Lower leg skin (tissue), 4 donors: ENCODE results near the gene GYPC. TPM values are rescaled to one million over a fixed set of nuclear protein-coding genes. Genes with fewer than 3 reads are reported as not detected.
A peak's percentile ranks its signal among the peaks of the same experiment; 100 is the strongest.
"Not testable (repeated sequence)": the region's sequence is repeated elsewhere in the genome, so short reads cannot be mapped to it uniquely, and the experiment has no call there.

Source experiments
- DNase-seq, 2 donors: peaks; one replicate each; pipeline ENCODE4 v3.0.0-alpha.2; 2019; ENCODE audit warnings: low spot score in 2 of 2
- H3K4me3 ChIP-seq: fragments of 200-600 bp; sonication (generic); 2 replicates; pipeline ENCODE4 v1.5.1; 2017; ENCODE audit warnings: mild to moderate bottlenecking, low read depth; ENCODE audit not compliant: poor library complexity, severe bottlenecking
- CTCF ChIP-seq, 3 donors: fragments of 450-650 bp; IDR thresholded peaks; one replicate each; pipeline ENCODE4 v1.5.1; 2016; ENCODE audit warnings: antibody characterized with exemption in 3 of 3, mild to moderate bottlenecking in 3 of 3, moderate library complexity in 2 of 3
- POLR2A ChIP-seq, 2 donors: fragments of 450-650 bp; IDR thresholded peaks; one replicate each; pipeline ENCODE4 v1.6.1; 2016 to 2017; ENCODE audit warnings: antibody characterized with exemption in 2 of 2, mild to moderate bottlenecking in 1 of 2, moderate library complexity in 1 of 2
- WGBS, 2 donors: methylation state at CpG; one replicate each; pipeline ENCODE4 v1.1.5; 2018; 5-methylcytosine and 5-hydroxymethylcytosine counted together
- intact Hi-C: fragments of 100-400 bp; cut with DNase I; formaldehyde crosslinking; loops from one replicate; pipeline ENCODE4 v1.15.0; 2023; ENCODE audit warnings: low total_unique reads
- total RNA-seq, 4 donors: library from RNA; depleted of rRNA; stranded (reverse); fragments of >200 nt; gene quantifications; one replicate each; pipeline ENCODE4 v1.1.0, GENCODE V29; 2016

Gene GYPC
- total RNA-seq, 4 donors from 2014 or later, result 16.9 to 55.6 (median 21.7) TPM

GRCh38 chr2:126707941-126708340 is 52.0 kb downstream of the GYPC start:
- DNase-seq, result peak in 1 of 2 donors; percentile 54
- intact Hi-C loops, result no loop called here
- H3K4me3 ChIP-seq, result no peak overlapping the region
- WGBS, 2 donors, result 70 to 73% methylated on average over 4 of the region's 4 CpGs
- TF ChIP-seq POLR2A (IDR thresholded peaks at IDR 0.05) (no peak), CTCF (IDR thresholded peaks at IDR 0.05) (no peak)

GRCh38 chr2:126714191-126714965 is 58.4 kb downstream of the GYPC start:
- DNase-seq, result peak in 1 of 2 donors; percentile 83
- TF ChIP-seq CTCF (IDR thresholded peaks at IDR 0.05), result no peak
- TF ChIP-seq POLR2A (IDR thresholded peaks at IDR 0.05), result no peak
- WGBS, 2 donors, result 74 to 76% methylated on average over 6 of the region's 6 CpGs
- intact Hi-C loops, result no loop called here
- H3K4me3 ChIP-seq, result no peak overlapping the region

GRCh38 chr2:126715111-126715510 is 59.2 kb downstream of the GYPC start:
- 91% methylated on average over 3 of the region's 3 CpGs for WGBS, 2 donors
- H3K4me3 ChIP-seq, result no peak overlapping the region
- TF ChIP-seq CTCF (IDR thresholded peaks at IDR 0.05) (no peak), POLR2A (IDR thresholded peaks at IDR 0.05) (no peak)
- peak in 1 of 2 donors; percentile 57 for DNase-seq
- intact Hi-C loops, result no loop called here

GRCh38 chr2:126715576-126716406 is 59.8 kb downstream of the GYPC start:
- no peak overlapping the region for H3K4me3 ChIP-seq
- WGBS, 2 donors, result 58 to 64% methylated on average over 5 of the region's 5 CpGs
- intact Hi-C loops, result no loop called here
- TF ChIP-seq POLR2A (IDR thresholded peaks at IDR 0.05), result no peak
- no peak for TF ChIP-seq CTCF (IDR thresholded peaks at IDR 0.05)
- DNase-seq, result peak in 1 of 2 donors; percentile 29

GRCh38 chr2:126717277-126717676 is 61.3 kb downstream of the GYPC start:
- 93 to 95% methylated on average over 10 of the region's 10 CpGs for WGBS, 2 donors
- intact Hi-C loops, H3K4me3 ChIP-seq: not testable (repeated sequence)
- peak in 1 of 2 donors; percentile 66 for DNase-seq

- intact Hi-C loops, result no loop called here
- H3K4me3 ChIP-seq, result no peak overlapping the region
- WGBS, 2 donors, result 92 to 93% methylated on average over 5 of the region's 5 CpGs
- DNase-seq, result peak in 1 of 2 donors; percentile 60
- TF ChIP-seq POLR2A (IDR thresholded peaks at IDR 0.05), result no peak
- no peak for TF ChIP-seq CTCF (IDR thresholded peaks at IDR 0.05)
These were observed 62.0 kb downstream of the GYPC start for GRCh38 chr2:126717928-126718327.
